HL-60 (cell line): ENCODE results near the gene MAPT.

Experiments
- DNase-seq, 2 experiments: peaks; one replicate each; pipeline ENCODE4 v3.0.0-alpha.2; 2010 to 2020; ENCODE audit warnings: low read depth in 1 of 2, low spot score in 1 of 2
- H3K27ac ChIP-seq: fragments of 250-450 bp; sonication (Bioruptor Pico); replicated peaks from 2 replicates; pipeline ENCODE4 v1.5.1; 2020; ENCODE audit warnings: mild to moderate bottlenecking, moderate library complexity
- H3K27me3 ChIP-seq: fragments of 250-450 bp; sonication (Bioruptor Pico); 2 replicates; pipeline ENCODE4 v1.5.1; 2021; ENCODE audit warnings: mild to moderate bottlenecking, moderate library complexity; ENCODE audit not compliant: insufficient read depth, poor library complexity, severe bottlenecking
- H3K4me3 ChIP-seq: replicated peaks from 2 replicates; pipeline ENCODE4 v1.5.1; 2011; ENCODE audit warnings: mild to moderate bottlenecking, control low read depth, low read length; ENCODE audit not compliant: insufficient read depth
- CTCF ChIP-seq: IDR thresholded peaks from one replicate; pipeline ENCODE4 v1.5.1; 2011; ENCODE audit warnings: low read length, control low read depth, inconsistent platforms; ENCODE audit not compliant: insufficient read depth
- GABPA ChIP-seq: IDR thresholded peaks from 2 replicates; pipeline ENCODE4 v1.6.1; 2012; ENCODE audit warnings: low read depth
- POLR2AphosphoS5 ChIP-seq: IDR thresholded peaks from 2 replicates; pipeline ENCODE4 v1.6.1; 2012; ENCODE audit warnings: low read depth
- REST ChIP-seq: IDR thresholded peaks from 2 replicates; pipeline ENCODE4 v1.6.1; 2012; ENCODE audit warnings: low read depth; ENCODE audit not compliant: insufficient replicate concordance
- SPI1 ChIP-seq: IDR thresholded peaks from 2 replicates; pipeline ENCODE4 v1.6.1; 2012; ENCODE audit warnings: low read depth, mild to moderate bottlenecking, borderline replicate concordance

The MAPT gene

GRCh38 chr17:45952814-45953320 lies 58.5 kb downstream of the MAPT start:
- TF ChIP-seq SPI1: no peak
- TF ChIP-seq POLR2AphosphoS5: no peak
- no peak for TF ChIP-seq CTCF
- TF ChIP-seq GABPA: no peak
- TF ChIP-seq REST: no peak
- no peak overlapping the region for H3K27ac ChIP-seq
- no peak for DNase-seq
- H3K4me3 ChIP-seq: no peak overlapping the region
- peaks cover 4% of the 10 kb centered on the region for H3K27me3 ChIP-seq

GRCh38 chr17:45953561-45953960 lies 59.2 kb downstream of the MAPT start:
- H3K4me3 ChIP-seq: no peak overlapping the region
- H3K27me3 ChIP-seq: peaks cover 4% of the 10 kb centered on the region
- no peak for DNase-seq
- TF ChIP-seq GABPA (no peak), REST (no peak), SPI1 (no peak), CTCF (no peak), POLR2AphosphoS5 (no peak)
- no peak overlapping the region for H3K27ac ChIP-seq

GRCh38 chr17:45954914-45955313 lies 60.6 kb downstream of the MAPT start:
- H3K27ac ChIP-seq: no peak overlapping the region
- H3K4me3 ChIP-seq: no peak overlapping the region
- no peak for TF ChIP-seq REST
- no peak for TF ChIP-seq POLR2AphosphoS5
- no peak for TF ChIP-seq SPI1
- TF ChIP-seq GABPA: no peak
- TF ChIP-seq CTCF: no peak
- H3K27me3 ChIP-seq: peaks cover 4% of the 10 kb centered on the region
- no peak for DNase-seq
